GM18861 (cell line): ENCODE results near the gene CCR2.
A peak's percentile ranks its signal among the peaks of the same experiment; 100 is the strongest.

Source experiments
- ATAC-seq: cut with Tn5 transposase; IDR thresholded peaks from one replicate; pipeline ENCODE4 v1.9.1; 2021; ENCODE audit not compliant: unreplicated experiment

The CCR2 gene

DNA sequence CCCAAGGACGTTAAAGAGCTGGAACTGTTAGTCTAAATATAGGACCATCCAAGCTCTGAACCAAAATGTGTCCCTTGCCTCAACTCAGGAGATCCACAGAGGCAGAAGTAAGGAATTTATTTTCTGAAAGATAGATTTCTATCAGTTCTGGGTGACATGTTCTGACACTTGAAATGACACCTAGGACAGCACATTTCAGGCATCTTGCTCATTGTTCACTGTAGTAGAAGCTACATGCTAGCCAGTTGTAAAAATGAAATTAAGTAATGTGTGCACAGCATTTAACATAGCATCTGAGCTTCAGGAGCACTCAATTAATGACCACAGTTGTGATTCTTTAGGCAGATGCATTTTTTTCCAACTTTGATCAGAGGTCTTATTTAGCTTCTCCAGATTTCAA, 567 bp downstream of the CCR2 start:
- no peak for ATAC-seq

DNA sequence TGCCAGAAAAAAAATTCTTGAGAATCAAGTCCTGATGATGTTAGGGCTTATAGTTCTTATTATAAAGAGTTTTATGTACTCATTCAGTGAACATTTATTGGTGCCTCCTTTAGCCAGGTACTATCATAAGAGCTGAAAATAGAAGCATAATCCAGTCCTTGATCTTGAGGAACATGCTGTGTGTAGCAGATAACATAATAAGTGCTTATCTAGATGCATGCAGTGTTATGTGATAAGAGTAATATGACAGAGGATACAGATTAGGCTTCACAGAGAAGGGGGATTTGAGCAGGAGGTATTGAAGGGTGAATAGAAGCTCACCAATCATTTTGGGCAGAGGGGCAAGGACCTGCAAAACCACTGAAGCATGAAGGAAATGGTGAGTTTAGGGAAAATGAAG, 1.1 kb downstream of the CCR2 start:
- ATAC-seq: no peak

DNA sequence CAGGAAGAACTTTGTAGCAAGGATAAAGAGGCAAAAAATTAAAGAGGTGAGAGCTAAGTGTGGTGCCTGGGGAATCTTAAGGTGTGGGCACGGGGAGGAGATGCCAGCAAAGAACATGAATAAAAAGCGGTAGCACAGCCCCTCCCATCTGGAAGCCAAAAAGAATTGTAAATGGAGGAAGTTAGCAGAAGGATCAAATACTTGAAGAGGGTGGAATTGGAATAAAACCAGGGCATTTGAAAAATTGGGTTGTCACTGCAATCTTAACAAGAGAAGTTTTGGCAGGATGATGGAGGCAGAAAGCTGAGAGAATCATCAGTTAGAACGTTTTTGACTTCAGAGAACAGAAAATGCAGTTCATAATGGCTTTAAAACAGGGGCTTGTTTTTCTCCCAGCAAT, 2.4 kb downstream of the CCR2 start:
- ATAC-seq: no peak

DNA sequence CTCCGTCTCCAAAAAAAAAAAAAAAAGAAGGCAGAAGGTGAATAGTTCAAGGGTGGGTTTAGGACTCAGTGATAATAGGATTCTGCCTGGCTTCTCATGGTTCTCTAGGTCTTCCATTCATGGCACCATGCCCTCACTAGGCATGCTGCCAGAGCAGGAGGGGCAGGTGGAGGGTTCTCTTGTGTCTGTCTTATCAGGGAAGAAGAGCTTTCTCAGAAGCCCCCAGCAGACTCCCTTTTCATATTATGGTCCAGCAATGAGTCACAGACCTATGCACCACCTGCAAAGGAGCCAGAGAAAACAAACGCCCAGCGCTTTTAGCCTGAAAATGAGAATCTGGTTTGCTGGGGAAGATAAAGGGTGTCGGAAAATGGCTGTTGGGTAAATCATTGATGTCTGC, 3.0 kb downstream of the CCR2 start:
- no peak for ATAC-seq

DNA sequence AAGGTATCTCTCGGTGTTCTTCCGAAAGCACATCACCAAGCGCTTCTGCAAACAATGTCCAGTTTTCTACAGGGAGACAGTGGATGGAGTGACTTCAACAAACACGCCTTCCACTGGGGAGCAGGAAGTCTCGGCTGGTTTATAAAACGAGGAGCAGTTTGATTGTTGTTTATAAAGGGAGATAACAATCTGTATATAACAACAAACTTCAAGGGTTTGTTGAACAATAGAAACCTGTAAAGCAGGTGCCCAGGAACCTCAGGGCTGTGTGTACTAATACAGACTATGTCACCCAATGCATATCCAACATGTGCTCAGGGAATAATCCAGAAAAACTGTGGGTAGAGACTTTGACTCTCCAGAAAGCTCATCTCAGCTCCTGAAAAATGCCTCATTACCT, 4.6 kb downstream of the CCR2 start:
- ATAC-seq: no peak

DNA sequence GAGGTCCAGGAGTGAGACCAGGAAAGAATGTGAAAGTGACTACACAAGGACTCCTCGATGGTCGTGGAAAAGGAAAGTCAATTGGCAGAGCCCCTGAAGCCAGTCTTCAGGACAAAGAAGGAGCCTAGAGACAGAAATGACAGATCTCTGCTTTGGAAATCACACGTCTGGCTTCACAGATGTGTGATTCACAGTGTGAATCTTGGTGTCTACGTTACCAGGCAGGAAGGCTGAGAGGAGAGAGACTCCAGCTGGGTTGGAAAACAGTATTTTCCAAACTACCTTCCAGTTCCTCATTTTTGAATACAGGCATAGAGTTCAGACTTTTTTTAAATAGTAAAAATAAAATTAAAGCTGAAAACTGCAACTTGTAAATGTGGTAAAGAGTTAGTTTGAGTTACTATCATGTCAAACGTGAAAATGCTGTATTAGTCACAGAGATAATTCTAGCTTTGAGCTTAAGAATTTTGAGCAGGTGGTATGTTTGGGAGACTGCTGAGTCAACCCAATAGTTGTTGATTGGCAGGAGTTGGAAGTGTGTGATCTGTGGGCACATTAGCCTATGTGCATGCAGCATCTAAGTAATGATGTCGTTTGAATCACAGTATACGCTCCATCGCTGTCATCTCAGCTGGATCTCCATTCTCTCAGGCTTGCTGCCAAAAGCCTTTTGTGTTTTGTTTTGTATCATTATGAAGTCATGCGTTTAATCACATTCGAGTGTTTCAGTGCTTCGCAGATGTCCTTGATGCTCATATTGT, 6.0 kb downstream of the CCR2 start:
- ATAC-seq: no peak

DNA sequence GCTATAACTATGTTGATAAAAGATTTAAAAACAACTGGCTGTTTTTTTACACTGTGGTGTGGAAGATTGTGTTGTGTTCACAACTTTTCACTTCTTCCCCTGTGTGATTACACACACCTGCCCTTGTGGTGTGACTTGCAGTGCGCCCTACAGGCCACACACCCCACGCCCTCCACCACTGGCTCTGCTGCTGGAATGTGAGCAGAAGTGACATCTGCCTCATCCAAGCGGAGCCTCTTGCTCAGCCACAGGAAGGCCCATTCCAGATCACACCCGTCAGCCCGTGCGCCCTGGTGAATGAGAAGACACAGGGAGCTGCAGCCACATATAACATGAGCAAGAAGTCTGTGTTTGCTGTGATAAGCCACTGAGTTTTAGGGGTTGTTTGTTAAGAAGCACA, 7.0 kb downstream of the CCR2 start:
- no peak for ATAC-seq

DNA sequence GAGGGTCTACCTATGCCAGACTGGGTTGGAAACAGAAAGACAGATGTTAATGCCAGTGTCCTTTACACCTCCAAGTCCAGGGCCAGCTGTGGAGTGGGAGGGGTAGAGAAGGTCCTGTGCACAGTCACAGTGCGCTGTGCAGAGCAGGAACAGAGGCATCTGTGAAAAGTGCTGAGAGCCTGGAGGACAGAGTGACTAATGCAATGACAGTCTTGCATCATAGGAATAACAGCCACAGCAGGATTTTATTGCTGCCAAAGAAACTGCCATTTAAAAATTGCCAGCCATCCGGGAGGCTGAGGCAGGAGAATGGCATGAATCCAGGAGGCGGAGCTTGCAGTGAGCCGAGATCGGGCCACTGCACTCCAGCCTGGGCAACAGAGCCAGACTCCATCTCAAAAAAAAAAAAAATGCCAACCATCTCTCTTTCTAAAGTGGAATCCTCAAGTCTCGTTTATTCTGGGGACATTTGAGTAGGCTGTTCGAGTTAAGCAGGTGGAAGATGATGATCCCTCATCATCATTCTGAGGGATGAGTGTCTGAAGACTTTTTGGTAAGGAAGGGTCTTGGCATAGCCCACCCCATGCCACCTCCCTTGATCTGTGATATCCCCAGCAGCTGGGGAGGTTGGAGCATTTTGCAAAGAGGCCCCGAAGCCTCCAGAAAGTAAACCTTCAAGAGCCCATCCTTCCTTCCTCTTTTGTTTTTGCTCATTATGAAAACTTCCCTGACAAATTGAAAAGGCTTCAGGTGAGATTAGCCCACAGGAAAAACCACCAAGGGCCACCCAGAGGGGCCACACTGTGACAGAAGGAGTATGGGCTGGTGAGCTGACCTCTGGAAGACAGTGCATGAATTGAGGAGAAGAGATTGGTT, 7.7 kb downstream of the CCR2 start:
- no peak for ATAC-seq

DNA sequence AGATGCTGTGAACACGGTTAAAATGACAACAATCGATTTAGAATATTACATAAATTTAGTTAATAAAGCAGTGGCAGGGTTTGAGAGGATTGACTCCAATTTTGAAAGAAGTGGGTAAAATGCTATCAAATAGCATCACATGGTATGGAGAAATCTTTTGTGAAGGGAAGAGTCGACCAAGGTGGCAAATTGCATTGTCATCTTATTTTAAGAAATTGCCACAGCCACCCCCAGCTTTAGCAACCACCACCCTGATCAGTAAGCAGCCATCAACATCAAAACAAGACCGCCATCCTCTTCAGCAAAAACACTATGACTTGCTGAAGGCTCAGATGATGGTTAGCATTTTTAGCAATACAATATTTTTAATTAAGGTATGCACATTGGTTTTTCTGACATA, 11.1 kb downstream of the CCR2 start:
- ATAC-seq: no peak

DNA sequence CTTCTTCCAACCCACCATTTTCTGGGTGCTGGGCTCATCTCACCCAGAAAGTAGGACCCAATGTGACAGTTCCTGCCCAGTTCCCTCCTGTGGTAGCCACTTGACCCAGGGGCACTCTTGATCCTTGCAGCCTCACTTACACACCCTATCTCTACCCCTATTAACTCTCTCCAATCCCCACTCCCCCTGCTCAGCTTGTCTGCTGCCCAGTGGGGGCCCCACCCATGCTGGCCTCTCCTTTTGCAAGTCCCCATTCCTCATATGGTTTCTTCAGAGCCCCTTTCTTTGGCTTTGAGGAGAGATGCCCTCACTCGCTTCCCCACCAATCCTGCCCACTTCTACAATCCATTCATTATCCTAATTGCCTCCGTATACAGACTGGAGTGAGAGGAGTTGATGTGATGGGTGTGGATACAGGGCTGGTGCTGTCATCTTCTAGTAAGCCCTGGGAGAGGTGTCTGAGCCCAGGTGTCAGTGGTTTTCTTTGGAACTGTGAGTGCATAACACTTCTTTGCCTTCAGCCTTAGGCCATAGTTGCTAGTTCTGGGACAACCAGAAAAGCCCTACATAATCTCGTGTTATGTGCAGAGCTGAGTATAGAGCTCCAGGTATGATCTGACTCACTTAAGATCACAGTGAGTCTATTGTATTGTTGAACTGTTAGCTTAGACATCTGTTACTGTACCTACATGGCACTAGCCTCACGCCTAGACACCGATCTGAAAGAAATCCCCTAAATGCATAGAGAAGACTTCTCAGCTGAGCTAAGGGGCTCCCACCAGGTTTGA, 12.0 kb downstream of the CCR2 start:
- no peak for ATAC-seq

DNA sequence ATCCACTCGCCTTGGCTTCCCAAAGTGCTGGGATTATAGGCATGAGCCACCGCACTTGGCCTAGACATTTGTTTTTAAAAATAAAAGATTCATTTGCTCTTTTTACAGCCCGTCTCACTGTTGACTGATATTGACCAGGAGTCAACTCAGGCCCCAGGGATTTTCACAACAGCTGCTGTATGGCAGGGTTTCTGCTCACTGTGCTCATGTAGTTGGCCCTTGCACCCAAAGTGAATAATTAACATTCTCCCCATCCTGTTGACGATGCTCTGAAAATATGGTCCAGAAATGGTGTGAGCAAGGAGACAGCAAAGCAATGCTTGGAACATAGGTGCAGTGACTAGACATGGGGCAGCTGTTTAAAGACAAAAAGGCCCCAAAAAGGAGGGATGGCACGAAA, 13.9 kb downstream of the CCR2 start:
- no peak for ATAC-seq

DNA sequence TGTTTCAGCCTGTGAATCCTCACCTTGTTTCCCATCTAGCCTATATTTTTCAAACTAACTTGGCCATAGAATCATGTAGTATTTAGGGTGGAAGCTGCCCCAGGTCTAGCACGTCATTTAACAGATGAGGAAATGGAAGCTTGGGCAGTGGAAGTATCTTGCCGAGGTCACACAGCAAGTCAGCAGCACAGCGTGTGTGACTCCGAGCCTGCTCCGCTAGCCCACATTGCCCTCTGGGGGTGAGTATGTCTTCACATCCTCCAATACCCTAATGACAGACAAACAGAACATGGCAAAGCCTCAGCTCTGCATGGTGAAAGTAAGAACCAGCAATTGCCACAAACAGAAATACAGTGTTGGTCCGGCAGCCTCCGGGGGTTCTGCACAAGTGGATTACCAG, 14.7 kb downstream of the CCR2 start:
- ATAC-seq: peak; percentile 63

DNA sequence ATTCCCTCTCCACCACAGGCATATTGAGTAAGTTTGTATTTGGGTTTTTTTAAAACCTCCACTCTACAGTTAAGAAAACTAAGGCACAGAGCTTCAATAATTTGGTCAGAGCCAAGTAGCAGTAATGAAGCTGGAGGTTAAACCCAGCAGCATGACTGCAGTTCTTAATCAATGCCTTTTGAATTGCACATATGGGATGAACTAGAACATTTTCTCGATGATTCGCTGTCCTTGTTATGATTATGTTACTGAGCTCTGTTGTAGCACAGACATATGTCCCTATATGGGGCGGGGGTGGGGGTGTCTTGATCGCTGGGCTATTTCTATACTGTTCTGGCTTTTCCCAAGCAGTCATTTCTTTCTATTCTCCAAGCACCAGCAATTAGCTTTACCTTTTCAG, 15.2 kb downstream of the CCR2 start:
- no peak for ATAC-seq

DNA sequence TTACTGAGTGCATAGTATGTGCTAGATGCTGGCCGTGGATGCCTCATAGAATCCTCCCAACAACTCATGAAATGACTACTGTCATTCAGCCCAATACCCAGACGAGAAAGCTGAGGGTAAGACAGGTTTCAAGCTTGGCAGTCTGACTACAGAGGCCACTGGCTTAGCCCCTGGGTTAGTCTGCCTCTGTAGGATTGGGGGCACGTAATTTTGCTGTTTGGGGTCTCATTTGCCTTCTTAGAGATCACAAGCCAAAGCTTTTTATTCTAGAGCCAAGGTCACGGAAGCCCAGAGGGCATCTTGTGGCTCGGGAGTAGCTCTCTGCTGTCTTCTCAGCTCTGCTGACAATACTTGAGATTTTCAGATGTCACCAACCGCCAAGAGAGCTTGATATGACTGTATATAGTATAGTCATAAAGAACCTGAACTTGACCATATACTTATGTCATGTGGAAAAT, 15.8 kb downstream of the CCR2 start:
- ATAC-seq: peak; percentile 45

DNA sequence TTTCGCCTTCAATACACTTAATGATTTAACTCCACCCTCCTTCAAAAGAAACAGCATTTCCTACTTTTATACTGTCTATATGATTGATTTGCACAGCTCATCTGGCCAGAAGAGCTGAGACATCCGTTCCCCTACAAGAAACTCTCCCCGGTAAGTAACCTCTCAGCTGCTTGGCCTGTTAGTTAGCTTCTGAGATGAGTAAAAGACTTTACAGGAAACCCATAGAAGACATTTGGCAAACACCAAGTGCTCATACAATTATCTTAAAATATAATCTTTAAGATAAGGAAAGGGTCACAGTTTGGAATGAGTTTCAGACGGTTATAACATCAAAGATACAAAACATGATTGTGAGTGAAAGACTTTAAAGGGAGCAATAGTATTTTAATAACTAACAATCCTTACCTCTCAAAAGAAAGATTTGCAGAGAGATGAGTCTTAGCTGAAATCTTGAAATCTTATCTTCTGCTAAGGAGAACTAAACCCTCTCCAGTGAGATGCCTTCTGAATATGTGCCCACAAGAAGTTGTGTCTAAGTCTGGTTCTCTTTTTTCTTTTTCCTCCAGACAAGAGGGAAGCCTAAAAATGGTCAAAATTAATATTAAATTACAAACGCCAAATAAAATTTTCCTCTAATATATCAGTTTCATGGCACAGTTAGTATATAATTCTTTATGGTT, 17.1 kb downstream of the CCR2 start, which contains the start of gene CCR5:
CCR5 (plus strand) TSS at position 108 of the 680 bp plus-strand sequence. CDS start 1,957 bp downstream, outside the sequence.
- ATAC-seq: no peak

DNA sequence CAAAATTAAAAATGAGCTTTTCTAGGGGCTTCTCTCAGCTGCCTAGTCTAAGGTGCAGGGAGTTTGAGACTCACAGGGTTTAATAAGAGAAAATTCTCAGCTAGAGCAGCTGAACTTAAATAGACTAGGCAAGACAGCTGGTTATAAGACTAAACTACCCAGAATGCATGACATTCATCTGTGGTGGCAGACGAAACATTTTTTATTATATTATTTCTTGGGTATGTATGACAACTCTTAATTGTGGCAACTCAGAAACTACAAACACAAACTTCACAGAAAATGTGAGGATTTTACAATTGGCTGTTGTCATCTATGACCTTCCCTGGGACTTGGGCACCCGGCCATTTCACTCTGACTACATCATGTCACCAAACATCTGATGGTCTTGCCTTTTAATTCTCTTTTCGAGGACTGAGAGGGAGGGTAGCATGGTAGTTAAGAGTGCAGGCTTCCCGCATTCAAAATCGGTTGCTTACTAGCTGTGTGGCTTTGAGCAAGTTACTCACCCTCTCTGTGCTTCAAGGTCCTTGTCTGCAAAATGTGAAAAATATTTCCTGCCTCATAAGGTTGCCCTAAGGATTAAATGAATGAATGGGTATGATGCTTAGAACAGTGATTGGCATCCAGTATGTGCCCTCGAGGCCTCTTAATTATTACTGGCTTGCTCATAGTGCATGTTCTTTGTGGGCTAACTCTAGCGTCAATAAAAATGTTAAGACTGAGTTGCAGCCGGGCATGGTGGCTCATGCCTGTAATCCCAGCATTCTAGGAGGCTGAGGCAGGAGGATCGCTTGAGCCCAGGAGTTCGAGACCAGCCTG, 17.8 kb downstream of the CCR2 start:
- no peak for ATAC-seq

DNA sequence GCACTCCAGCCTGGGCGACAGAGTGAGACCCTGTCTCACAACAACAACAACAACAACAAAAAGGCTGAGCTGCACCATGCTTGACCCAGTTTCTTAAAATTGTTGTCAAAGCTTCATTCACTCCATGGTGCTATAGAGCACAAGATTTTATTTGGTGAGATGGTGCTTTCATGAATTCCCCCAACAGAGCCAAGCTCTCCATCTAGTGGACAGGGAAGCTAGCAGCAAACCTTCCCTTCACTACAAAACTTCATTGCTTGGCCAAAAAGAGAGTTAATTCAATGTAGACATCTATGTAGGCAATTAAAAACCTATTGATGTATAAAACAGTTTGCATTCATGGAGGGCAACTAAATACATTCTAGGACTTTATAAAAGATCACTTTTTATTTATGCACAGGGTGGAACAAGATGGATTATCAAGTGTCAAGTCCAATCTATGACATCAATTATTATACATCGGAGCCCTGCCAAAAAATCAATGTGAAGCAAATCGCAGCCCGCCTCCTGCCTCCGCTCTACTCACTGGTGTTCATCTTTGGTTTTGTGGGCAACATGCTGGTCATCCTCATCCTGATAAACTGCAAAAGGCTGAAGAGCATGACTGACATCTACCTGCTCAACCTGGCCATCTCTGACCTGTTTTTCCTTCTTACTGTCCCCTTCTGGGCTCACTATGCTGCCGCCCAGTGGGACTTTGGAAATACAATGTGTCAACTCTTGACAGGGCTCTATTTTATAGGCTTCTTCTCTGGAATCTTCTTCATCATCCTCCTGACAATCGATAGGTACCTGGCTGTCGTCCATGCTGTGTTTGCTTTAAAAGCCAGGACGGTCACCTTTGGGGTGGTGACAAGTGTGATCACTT, 18.8 kb downstream of the CCR2 start:
- ATAC-seq: no peak

DNA sequence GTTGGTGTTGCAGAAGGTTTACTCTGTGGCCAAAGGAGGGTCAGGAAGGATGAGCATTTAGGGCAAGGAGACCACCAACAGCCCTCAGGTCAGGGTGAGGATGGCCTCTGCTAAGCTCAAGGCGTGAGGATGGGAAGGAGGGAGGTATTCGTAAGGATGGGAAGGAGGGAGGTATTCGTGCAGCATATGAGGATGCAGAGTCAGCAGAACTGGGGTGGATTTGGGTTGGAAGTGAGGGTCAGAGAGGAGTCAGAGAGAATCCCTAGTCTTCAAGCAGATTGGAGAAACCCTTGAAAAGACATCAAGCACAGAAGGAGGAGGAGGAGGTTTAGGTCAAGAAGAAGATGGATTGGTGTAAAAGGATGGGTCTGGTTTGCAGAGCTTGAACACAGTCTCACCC, 20.8 kb downstream of the CCR2 start:
- ATAC-seq: no peak

DNA sequence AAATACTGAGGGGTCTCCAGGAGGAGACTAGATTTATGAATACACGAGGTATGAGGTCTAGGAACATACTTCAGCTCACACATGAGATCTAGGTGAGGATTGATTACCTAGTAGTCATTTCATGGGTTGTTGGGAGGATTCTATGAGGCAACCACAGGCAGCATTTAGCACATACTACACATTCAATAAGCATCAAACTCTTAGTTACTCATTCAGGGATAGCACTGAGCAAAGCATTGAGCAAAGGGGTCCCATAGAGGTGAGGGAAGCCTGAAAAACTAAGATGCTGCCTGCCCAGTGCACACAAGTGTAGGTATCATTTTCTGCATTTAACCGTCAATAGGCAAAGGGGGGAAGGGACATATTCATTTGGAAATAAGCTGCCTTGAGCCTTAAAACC, 21.3 kb downstream of the CCR2 start:
- no peak for ATAC-seq
